ENCODE data around the gene ENOX2.

ENOX2 gene

GRCh38 chrX:130696542-130696941 is 206.5 kb downstream of the ENOX2 start:
- DNase-seq (ENCODE audit: low read depth) = no peak

DNA sequence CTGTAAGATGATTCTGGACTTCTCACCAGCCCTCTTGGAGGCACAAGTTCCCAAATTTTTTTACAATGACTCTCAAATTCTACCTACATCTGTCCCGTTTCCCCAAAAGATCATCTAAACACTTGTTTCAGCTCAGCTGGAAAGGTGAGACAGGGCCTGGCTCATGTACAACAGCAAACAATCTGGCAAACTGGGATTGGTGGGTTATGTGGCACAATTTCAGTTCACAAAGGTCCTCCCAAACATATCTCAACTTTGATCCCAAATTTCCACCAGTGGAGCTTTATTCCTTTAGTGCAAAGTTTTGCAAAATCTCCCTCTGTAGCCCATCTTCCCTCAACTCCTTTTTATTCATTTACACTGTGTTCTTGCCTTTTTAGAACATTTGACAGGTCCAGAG is 207.1 kb downstream of the ENOX2 start:
- DNase-seq (ENCODE audit: low read depth) = no peak

GRCh38 chrX:130694983-130695382 is 208.0 kb downstream of the ENOX2 start:
- DNase-seq (ENCODE audit: low read depth) = no peak

GRCh38 chrX:130691576-130691975 is 211.4 kb downstream of the ENOX2 start:
- DNase-seq (ENCODE audit: low read depth) = no peak

DNA sequence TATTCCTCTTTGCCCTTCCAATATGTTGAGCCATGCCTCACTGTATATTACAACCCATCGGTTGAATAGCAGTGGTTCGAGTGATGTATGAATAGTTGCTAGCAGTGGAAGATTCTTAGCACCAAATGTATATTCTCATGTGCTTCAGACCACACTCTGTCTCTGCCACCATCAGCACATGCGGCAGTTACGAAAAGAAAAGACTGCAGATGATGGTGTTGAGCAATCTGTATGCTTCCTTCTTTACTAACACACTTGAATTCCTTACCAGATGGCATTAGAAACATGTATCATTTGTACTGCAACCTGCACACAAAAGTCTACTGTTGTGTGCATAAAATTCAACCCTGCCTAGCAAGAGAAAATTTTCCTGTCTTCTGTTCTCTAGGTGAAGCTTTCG is 214.6 kb downstream of the ENOX2 start:
- DNase-seq (ENCODE audit: low read depth) = no peak

- no peak for DNase-seq (ENCODE audit: low read depth)
Measured at GRCh38 chrX:130682990-130683389, 220.0 kb downstream of the ENOX2 start.

- DNase-seq (ENCODE audit: low read depth) = no peak
Measured at GRCh38 chrX:130680164-130681035, 222.6 kb downstream of the ENOX2 start.

GRCh38 chrX:130676861-130677260 is 226.1 kb downstream of the ENOX2 start:
- no peak for DNase-seq (ENCODE audit: low read depth)

DNA sequence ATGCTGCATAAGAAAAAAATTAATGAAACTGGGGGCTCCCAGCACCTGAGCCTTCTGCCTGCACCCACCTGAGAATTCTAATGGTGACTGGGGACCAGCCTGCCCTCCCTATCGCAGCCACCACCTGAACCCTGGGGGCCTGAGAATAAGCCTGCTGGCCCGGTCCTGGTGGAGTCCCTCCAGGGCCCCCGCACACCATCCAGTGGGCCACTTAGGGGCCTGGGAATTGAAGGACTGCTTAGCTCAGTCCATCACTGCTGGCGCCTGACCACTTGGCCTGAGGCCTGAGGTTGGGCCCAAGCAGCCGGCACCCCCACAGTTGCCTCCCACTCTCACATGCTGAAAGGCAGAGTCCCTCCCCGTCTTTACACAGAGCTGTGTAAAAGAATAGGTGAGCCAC is 230.8 kb downstream of the ENOX2 start:
- DNase-seq (ENCODE audit: low read depth) = no peak

- peak; percentile 41 for DNase-seq (ENCODE audit: low read depth)
Measured at GRCh38 chrX:130669233-130669632, 233.8 kb downstream of the ENOX2 start.

GRCh38 chrX:130665263-130665662 is 237.7 kb downstream of the ENOX2 start:
- DNase-seq (ENCODE audit: low read depth) = no peak

GRCh38 chrX:130658310-130658709 is 244.7 kb downstream of the ENOX2 start:
- no peak for DNase-seq (ENCODE audit: low read depth)

GRCh38 chrX:130654409-130654950 is 248.5 kb downstream of the ENOX2 start:
- DNase-seq (ENCODE audit: low read depth) = no peak

DNA sequence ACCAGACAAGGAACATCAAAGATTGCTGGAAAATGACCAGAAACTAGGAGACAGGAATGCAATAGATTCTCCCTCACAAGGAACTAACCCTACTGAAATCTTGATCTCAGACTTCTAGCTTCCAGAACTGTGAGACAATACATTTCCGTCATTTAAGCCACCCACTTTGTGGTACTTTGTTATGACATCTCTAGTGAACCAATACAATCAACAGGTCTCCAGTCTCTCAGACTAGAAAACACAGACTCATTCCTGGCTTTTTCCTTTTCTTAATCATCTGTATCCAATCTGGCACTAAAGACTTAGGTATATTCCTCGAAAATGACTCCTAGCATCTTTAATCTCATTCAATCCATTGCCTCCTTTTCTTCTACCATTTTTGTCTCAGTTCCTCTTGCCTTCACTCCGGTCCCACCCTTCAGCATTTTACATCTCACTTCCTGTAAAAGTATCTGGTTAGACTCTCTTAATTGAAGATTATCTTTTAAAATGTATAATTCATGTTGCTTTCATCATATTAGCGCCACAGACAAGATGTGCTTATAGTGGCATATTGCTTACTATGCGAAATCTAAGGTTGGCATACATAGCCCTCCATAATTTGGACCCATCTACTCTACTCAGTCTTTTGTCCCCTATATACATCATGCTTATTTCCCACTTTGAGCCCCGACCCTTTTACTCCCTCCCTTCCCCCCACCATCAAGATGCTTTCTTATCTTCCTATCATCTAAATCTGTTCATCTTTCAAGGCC is 250.0 kb downstream of the ENOX2 start:
- no peak for DNase-seq (ENCODE audit: low read depth)

DNA sequence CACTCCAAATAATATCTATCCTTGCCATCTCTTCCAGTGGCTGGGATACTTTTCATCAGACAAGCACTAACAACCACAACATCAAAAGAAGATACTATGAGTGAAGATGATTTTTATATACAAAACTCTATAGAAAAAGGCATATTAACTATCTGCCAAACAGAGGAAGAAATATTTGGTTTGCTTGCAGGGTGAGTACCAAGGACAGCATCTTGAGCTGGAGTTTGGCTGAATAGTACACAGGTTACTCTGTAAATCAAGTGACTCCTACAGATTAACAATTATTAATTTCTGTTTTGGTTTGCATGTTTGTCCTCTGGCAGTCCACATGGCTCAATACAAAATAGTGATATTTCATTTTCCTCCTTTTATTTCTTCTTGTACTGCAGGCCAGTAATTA is 253.3 kb downstream of the ENOX2 start:
- no peak for DNase-seq (ENCODE audit: low read depth)

DNA sequence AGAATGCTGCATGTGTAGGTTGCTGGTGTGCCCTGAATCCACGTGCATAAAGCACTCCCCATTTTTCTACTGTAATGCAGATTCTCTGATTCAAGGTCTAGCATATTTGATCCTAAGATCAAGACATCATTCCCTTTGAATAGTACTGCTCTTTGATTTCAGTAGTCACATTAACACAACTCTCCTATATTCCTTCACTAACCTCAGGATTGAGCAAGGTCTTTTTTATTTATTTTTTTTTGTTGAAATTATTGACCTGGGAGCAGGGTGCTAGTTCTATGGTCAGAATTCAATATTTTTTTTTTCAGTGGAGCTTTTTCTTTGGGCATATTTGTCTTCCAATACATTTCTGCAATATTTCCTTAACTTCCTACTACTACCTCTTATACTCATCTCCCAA is 255.5 kb downstream of the ENOX2 start:
- DNase-seq (ENCODE audit: low read depth) = no peak

GRCh38 chrX:130645955-130646583 is 256.9 kb downstream of the ENOX2 start:
- no peak for DNase-seq (ENCODE audit: low read depth)

DNA sequence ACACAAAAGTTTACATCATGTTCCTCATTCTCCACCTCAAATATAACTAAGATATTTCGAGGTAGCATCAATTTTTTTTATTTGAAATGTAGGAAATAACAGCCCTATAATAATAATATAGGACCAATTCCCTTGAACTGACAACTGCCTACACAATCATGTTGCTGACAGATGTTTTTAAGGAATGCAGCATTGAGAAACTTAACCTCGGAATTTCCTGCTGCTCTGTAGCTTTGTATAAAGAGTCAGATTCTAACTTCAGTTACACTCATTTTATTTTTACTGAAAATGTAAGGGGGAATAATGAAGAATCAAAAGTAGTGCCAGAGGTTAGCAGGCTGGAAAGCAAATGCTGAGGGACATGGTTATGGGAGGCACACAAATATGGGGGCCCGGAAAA is 265.4 kb downstream of the ENOX2 start:
- peak; percentile 53 for DNase-seq (ENCODE audit: low read depth)

DNA sequence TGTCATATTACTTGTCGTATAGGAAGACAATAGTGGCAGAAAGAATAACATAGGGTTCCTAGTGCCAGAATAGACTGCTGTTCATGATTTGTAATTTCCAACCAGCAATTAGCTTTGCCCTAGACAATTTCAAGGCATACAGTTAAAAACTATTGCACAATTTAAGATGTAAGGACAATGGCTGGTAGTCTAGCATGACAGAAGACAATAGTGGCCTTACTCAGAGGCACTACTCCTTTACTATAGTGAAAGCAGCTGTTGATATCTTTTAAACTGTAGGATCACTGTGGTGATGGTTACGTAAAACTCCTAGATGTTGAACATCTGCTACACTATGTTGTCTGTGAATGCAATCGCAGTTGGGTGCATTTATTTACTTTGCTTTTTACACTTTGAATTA is 266.7 kb downstream of the ENOX2 start:
- DNase-seq (ENCODE audit: low read depth) = no peak

- no peak for DNase-seq (ENCODE audit: low read depth)
Measured at GRCh38 chrX:130631011-130631410, 272.0 kb downstream of the ENOX2 start.

GRCh38 chrX:130628516-130628915 is 274.5 kb downstream of the ENOX2 start:
- no peak for DNase-seq (ENCODE audit: low read depth)

GRCh38 chrX:130626521-130626920 is 276.5 kb downstream of the ENOX2 start:
- DNase-seq (ENCODE audit: low read depth) = peak; percentile 2

DNA sequence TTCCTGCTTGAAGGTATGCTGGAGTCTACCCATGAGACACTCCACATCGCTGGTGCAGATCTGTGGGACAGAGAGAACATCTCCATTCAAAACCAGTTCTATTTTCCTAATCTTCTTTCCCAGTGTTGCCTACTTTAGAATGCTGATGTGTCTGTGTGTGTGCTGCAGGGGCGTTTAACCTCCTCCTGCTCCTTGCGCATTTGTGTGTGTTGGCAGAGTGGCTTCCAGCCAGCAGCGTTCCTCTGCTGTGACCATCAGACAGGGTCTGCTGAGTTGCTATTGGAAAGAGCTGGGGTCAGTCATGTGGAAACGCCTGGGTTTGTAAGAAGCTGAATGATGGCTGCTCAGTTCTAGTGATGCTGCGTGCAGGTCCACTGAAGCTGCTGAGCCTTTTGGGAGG is 277.6 kb downstream of the ENOX2 start:
- no peak for DNase-seq (ENCODE audit: low read depth)
